H7 (cell line): ENCODE measurements around the gene SYT1. TPM values are rescaled to one million over a fixed set of nuclear protein-coding genes. Genes with fewer than 3 reads are reported as not detected.

Experiments
- DNase-seq: peaks from one replicate; pipeline ENCODE4 v3.0.0; 2012
- H3K27me3 ChIP-seq: 2 replicates; pipeline ENCODE4 v1.6.0; 2011; ENCODE audit warnings: mild to moderate bottlenecking, low read length; ENCODE audit not compliant: control insufficient read depth, insufficient read depth
- H3K36me3 ChIP-seq: replicated peaks from 2 replicates; pipeline ENCODE4 v1.5.1; 2011; ENCODE audit warnings: low read length; ENCODE audit not compliant: control insufficient read depth, insufficient read depth
- H3K4me3 ChIP-seq: 2 replicates; pipeline ENCODE4 v1.5.1; 2011; ENCODE audit warnings: low read depth, mild to moderate bottlenecking, control low read depth, low read length, moderate library complexity; ENCODE audit not compliant: insufficient read depth
- total RNA-seq: library from RNA; depleted of rRNA; stranded (reverse); fragments of >200 nt; shearing (Covaris generic); gene quantifications from 2 replicates; pipeline ENCODE4 v1.2.3, GENCODE V29; 2014

SYT1 gene
- total RNA-seq, 1 experiment from 2014 or later: 11.7 TPM

- no peak overlapping the region for H3K4me3 ChIP-seq
- no peaks in the 10 kb centered on the region for H3K36me3 ChIP-seq
- no peaks in the 10 kb centered on the region for H3K27me3 ChIP-seq
- no peak for DNase-seq
Observed at GRCh38 chr12:79451365-79451764, 586.8 kb downstream of the SYT1 start.

GRCh38 chr12:79451978-79452377 lies 587.4 kb downstream of the SYT1 start:
- no peaks in the 10 kb centered on the region for H3K27me3 ChIP-seq
- H3K36me3 ChIP-seq: no peaks in the 10 kb centered on the region
- no peak for DNase-seq
- no peak overlapping the region for H3K4me3 ChIP-seq

GRCh38 chr12:79452906-79453305 lies 588.3 kb downstream of the SYT1 start:
- no peaks in the 10 kb centered on the region for H3K27me3 ChIP-seq
- H3K4me3 ChIP-seq: no peak overlapping the region
- no peak for DNase-seq
- no peaks in the 10 kb centered on the region for H3K36me3 ChIP-seq

- DNase-seq: no peak
- no peaks in the 10 kb centered on the region for H3K36me3 ChIP-seq
- no peak overlapping the region for H3K4me3 ChIP-seq
- no peaks in the 10 kb centered on the region for H3K27me3 ChIP-seq
Observed at GRCh38 chr12:79453820-79454219, 589.2 kb downstream of the SYT1 start.

- no peak for DNase-seq
- H3K4me3 ChIP-seq: no peak overlapping the region
- no peaks in the 10 kb centered on the region for H3K27me3 ChIP-seq
- no peaks in the 10 kb centered on the region for H3K36me3 ChIP-seq
Observed at GRCh38 chr12:79454338-79454843, 589.8 kb downstream of the SYT1 start.

GRCh38 chr12:79455286-79455685 lies 590.7 kb downstream of the SYT1 start:
- DNase-seq: no peak
- Histone ChIP-seq H3K36me3 (no peaks in the 10 kb centered on the region), H3K27me3 (no peaks in the 10 kb centered on the region), H3K4me3 (no peak overlapping the region)

- H3K36me3 ChIP-seq: no peaks in the 10 kb centered on the region
- no peaks in the 10 kb centered on the region for H3K27me3 ChIP-seq
- H3K4me3 ChIP-seq: no peak overlapping the region
- DNase-seq: peak; percentile 15
Observed at GRCh38 chr12:79482323-79482722, 617.7 kb downstream of the SYT1 start.

GRCh38 chr12:79482921-79483320 lies 618.3 kb downstream of the SYT1 start:
- Histone ChIP-seq H3K27me3 (no peaks in the 10 kb centered on the region), H3K4me3 (no peak overlapping the region), H3K36me3 (no peaks in the 10 kb centered on the region)
- DNase-seq: no peak

- Histone ChIP-seq H3K27me3 (no peaks in the 10 kb centered on the region), H3K36me3 (no peaks in the 10 kb centered on the region), H3K4me3 (no peak overlapping the region)
- no peak for DNase-seq
Observed at GRCh38 chr12:79486154-79486553, 621.6 kb downstream of the SYT1 start.

- no peak overlapping the region for H3K4me3 ChIP-seq
- DNase-seq: no peak
- no peaks in the 10 kb centered on the region for H3K36me3 ChIP-seq
- H3K27me3 ChIP-seq: no peaks in the 10 kb centered on the region
Observed at GRCh38 chr12:79487386-79488110, 623.0 kb downstream of the SYT1 start.
